Lung (tissue), 16 donors: ENCODE results near the gene CYP20A1. TPM values are rescaled to one million over a fixed set of nuclear protein-coding genes. Genes with fewer than 3 reads are reported as not detected.
"Not testable (repeated sequence)": the region's sequence is repeated elsewhere in the genome, so short reads cannot be mapped to it uniquely, and the experiment has no call there.

Experiments used
- ATAC-seq: fragments of 200-7000 bp; cut with Tn5 transposase; one replicate; pipeline ENCODE4 v1.9.1; 2020; ENCODE audit warnings: moderate number of reproducible peaks; ENCODE audit not compliant: insufficient read depth, low FRiP score
- DNase-seq, 3 donors: peaks; one replicate each; pipeline ENCODE4 v3.0.0-alpha.2; 2013 to 2017
- H3K27ac ChIP-seq, 2 donors: one replicate each; pipeline ENCODE4 v1.5.1; 2013; ENCODE audit warnings: mild to moderate bottlenecking in 2 of 2, moderate library complexity in 2 of 2, control low read depth in 1 of 2, inconsistent platforms in 1 of 2, low read depth in 1 of 2, low read length in 1 of 2
- H3K27me3 ChIP-seq, 3 donors: one replicate each; pipeline ENCODE4 v1.5.1; 2013; ENCODE audit warnings: low read length in 2 of 3; ENCODE audit not compliant: control insufficient read depth in 3 of 3, insufficient read depth in 3 of 3
- H3K36me3 ChIP-seq, 4 donors: one replicate each; pipeline ENCODE4 v1.5.1; 2013; ENCODE audit warnings: low read length in 4 of 4, mild to moderate bottlenecking in 1 of 4, moderate library complexity in 1 of 4; ENCODE audit not compliant: control insufficient read depth in 4 of 4, insufficient read depth in 4 of 4
- H3K4me1 ChIP-seq, 5 donors: one replicate each; pipeline ENCODE4 v1.5.1; 2013; ENCODE audit warnings: low read length in 5 of 5, mild to moderate bottlenecking in 2 of 5, moderate library complexity in 1 of 5; ENCODE audit not compliant: control insufficient read depth in 5 of 5, insufficient read depth in 5 of 5
- H3K4me3 ChIP-seq: one replicate; pipeline ENCODE4 v1.5.1; 2013; ENCODE audit warnings: mild to moderate bottlenecking, control low read depth, moderate library complexity
- H3K9ac ChIP-seq, 2 donors: one replicate each; pipeline ENCODE4 v1.5.1; 2013; ENCODE audit warnings: low read length in 2 of 2, control low read depth in 1 of 2; ENCODE audit not compliant: insufficient read depth in 1 of 2
- H3K9me3 ChIP-seq, 4 donors: one replicate each; pipeline ENCODE4 v1.5.1; 2013; ENCODE audit warnings: low read length in 3 of 4, mild to moderate bottlenecking in 1 of 4, moderate library complexity in 1 of 4; ENCODE audit not compliant: control insufficient read depth in 4 of 4, insufficient read depth in 3 of 4
- CTCF ChIP-seq: IDR thresholded peaks from 2 replicates; pipeline ENCODE4 v1.5.1; 2012; ENCODE audit warnings: mild to moderate bottlenecking; ENCODE audit errors: control extremely low read depth, extremely low read depth
- WGBS, 2 donors: extraction: QIAGEN DNeasy Blood & Tissue Kit; methylation state at CpG; one replicate each; pipeline ENCODE4 v1.1.7; 2013; 5-methylcytosine and 5-hydroxymethylcytosine counted together
- long read RNA-seq, 5 donors: transcript quantifications; one replicate each; lab custom pipeline, GENCODE V29; 2026
- polyA plus RNA-seq, 2 donors: library from polyadenylated mRNA; stranded (reverse); fragments of 200-250 nt; gene quantifications; one replicate each; pipeline ENCODE4 v1.2.1, GENCODE V29; 2013
- total RNA-seq, 2 donors: library from RNA; depleted of rRNA in 1 of 2; stranded (reverse); fragments of >200 nt in 1 of 2; gene quantifications; one replicate each; pipeline ENCODE4 v1.2.1, GENCODE V29; 2014 to 2021
- donor health status: control.
- donor health status: control.
- donor health status: Bipolar disorder and iron deficiency.
- donor health status: healthy.
- donor health status: DM: yes; HTN: yes; CAD: no.

Gene CYP20A1, protein sequence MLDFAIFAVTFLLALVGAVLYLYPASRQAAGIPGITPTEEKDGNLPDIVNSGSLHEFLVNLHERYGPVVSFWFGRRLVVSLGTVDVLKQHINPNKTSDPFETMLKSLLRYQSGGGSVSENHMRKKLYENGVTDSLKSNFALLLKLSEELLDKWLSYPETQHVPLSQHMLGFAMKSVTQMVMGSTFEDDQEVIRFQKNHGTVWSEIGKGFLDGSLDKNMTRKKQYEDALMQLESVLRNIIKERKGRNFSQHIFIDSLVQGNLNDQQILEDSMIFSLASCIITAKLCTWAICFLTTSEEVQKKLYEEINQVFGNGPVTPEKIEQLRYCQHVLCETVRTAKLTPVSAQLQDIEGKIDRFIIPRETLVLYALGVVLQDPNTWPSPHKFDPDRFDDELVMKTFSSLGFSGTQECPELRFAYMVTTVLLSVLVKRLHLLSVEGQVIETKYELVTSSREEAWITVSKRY
- 10 to 100 TPM; 28.5 to 31.5 TPM for total RNA-seq
- polyA plus RNA-seq: 10 to 100 TPM; 10.9 to 13.6 TPM
- long read RNA-seq, donor 1, partial matches to known transcripts: 0 of 4 reads
- long read RNA-seq, donor 1, other reads (novel, unspliced or antisense): 0 of 4 reads
- long read RNA-seq, donor 2, partial matches to known transcripts: 0 of 1 reads
- long read RNA-seq, donor 2, other reads (novel, unspliced or antisense): 0 of 1 reads
- long read RNA-seq, donor 3, partial matches to known transcripts: 0 of 3 reads
- long read RNA-seq, donor 3, other reads (novel, unspliced or antisense): 0 of 3 reads
- long read RNA-seq, donor 4, partial matches to known transcripts: 0 of 3 reads
- long read RNA-seq, donor 4, other reads (novel, unspliced or antisense): 0 of 3 reads
- long read RNA-seq, donor 5, transcript CYP20A1-201 (13 exons, 1,949 nt): major isoform, 8 of 9 reads
- long read RNA-seq, donor 5, partial matches to known transcripts: 0 of 9 reads
- long read RNA-seq, donor 5, other reads (novel, unspliced or antisense): 0 of 9 reads

DNA sequence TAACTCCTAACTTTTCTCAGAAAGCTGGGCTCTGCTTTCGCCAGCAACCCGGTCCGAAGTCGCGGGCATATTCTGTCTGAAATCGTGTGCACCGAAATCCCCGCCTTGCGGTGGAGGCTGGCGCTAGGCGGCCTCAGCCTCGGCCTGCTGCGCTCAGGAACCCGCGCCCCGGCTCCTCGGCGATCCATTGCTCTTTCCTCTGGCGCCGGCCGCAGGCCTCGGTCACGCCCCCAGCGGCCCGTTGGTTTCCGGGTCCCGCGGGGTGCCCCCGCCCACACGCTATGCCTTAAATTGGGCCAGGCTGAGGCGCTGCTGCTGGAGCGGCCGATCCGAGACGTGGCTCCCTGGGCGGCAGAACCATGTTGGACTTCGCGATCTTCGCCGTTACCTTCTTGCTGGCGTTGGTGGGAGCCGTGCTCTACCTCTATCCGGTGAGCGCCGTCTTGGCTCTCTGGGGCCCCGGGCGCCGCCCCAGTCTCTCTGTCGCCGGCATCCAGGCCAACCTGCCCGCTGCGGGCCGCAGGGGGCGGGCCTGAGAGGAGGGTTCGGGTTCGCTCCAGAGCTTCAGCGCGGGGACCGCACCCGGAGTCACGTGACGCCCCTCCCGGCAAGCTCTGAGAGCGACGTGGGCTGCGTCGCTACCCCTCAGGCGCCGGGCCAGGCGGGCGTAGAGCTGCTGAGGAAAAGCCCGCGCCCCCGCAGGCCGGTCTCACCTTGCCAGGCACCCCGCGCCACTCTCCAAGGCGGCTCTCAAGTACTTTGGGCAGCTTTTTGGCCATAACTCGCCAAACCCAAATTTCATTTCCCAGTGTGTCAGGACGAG, at the start of gene CYP20A1:
CYP20A1 (plus strand) TSS at position 315 of the 823 bp plus-strand sequence; CDS start at position 360, 45 bp downstream.
- Histone ChIP-seq H3K4me1 (peaks cover 4 to 9% (median 7%) of the 10 kb centered on the region in 5 donors), H3K4me3 (peak within 1 kb of the TSS; percentile 69), H3K36me3 (peaks cover 0 to 9% (median 7%) of the 10 kb centered on the region in 4 donors), H3K9ac (peak within 1 kb of the TSS; percentile 67 to 96), H3K27me3 (no peaks in the 10 kb centered on the region), H3K9me3 (no peaks in the 10 kb centered on the region), H3K27ac (peak within 1 kb of the TSS; percentile 97 to 99)
- ATAC-seq (peak; percentile 98), DNase-seq (peak; percentile 97 to 99 (median 98))
- 0 to 1% methylated on average over 64 to 80 of the region's 80 CpGs for WGBS, 2 donors
- TF ChIP-seq CTCF: peak; percentile 41

GRCh38 chr2:203190547-203190946, 48.3 kb upstream of the CYP20A1 start:
- H3K36me3 ChIP-seq: peaks cover 5 to 28% (median 15%) of the 10 kb centered on the region in 4 donors
- not testable (repeated sequence) for H3K27ac ChIP-seq

DNA sequence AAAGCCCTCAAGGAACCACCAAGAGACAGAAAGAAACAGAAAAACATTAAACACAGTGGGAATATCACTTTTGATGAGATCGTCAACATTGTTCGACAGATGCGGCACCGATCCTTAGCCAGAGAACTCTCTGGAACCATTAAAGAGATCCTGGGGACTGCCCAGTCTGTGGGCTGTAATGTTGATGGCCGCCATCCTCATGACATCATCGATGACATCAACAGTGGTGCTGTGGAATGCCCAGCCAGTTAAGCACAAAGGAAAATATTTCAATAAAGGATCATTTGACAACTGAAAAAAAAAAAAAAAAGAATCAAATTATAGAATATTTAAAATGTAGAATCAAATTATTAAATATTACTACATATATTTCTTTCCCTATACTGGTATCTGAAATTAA, 47.8 kb upstream of the CYP20A1 start:
- not testable (repeated sequence) for H3K4me3 ChIP-seq, H3K4me1 ChIP-seq, H3K9ac ChIP-seq, H3K27ac ChIP-seq, DNase-seq, H3K9me3 ChIP-seq, H3K27me3 ChIP-seq, ATAC-seq
- H3K36me3 ChIP-seq: peaks cover 8 to 28% (median 14%) of the 10 kb centered on the region in 4 donors
- 97% methylated on average over 6 of the region's 6 CpGs for WGBS, 2 donors

More at GRCh38 chr2:203190547-203190946, 48.3 kb upstream of the CYP20A1 start:
- not testable (repeated sequence) for H3K9ac ChIP-seq, H3K27me3 ChIP-seq, H3K4me1 ChIP-seq, H3K9me3 ChIP-seq, ATAC-seq, H3K4me3 ChIP-seq, DNase-seq
- WGBS, 2 donors: 88 to 96% methylated on average over 10 to 16 of the region's 17 CpGs

- Histone ChIP-seq H3K9ac (no peak overlapping the region), H3K27ac (no peak overlapping the region), H3K4me3 (no peak overlapping the region), H3K27me3 (no peaks in the 10 kb centered on the region), H3K36me3 (peaks cover 8 to 20% (median 13%) of the 10 kb centered on the region in 4 donors), H3K9me3 (no peaks in the 10 kb centered on the region), H3K4me1 (no peaks in the 10 kb centered on the region)
- 94% methylated on average over 3 of the region's 3 CpGs for WGBS, 2 donors
- no peak for DNase-seq
- ATAC-seq: no peak
- no peak for TF ChIP-seq CTCF
Observed at GRCh38 chr2:203191961-203192360, 46.9 kb upstream of the CYP20A1 start.
